Daoy (cell line): ENCODE results near the gene GALNT9. TPM values are rescaled to one million over a fixed set of nuclear protein-coding genes. Genes with fewer than 3 reads are reported as not detected.

ENCODE experiments used
- DNase-seq: peaks from one replicate; pipeline ENCODE4 v3.0.0-alpha.2; 2015; ENCODE audit warnings: low read depth
- total RNA-seq: library from RNA; depleted of rRNA; stranded (reverse); fragments of >200 nt; shearing (Covaris generic); gene quantifications from 2 replicates; pipeline ENCODE4 v1.2.3, GENCODE V29; 2014

GALNT9 gene
- total RNA-seq, 1 experiment from 2014 or later, result 0.29 TPM

- no peak for DNase-seq
These were observed 2.7 kb downstream of the GALNT9 start for GRCh38 chr12:132326646-132327045.

- no peak for DNase-seq
These were observed 3.7 kb downstream of the GALNT9 start for GRCh38 chr12:132325733-132326130.

GRCh38 chr12:132324841-132325732 is 4.3 kb downstream of the GALNT9 start:
- DNase-seq, result no peak

- DNase-seq, result no peak
These were observed 5.2 kb downstream of the GALNT9 start for GRCh38 chr12:132324173-132324572.

- DNase-seq, result no peak
These were observed 6.0 kb downstream of the GALNT9 start for GRCh38 chr12:132323171-132324010.

- no peak for DNase-seq
These were observed 6.9 kb downstream of the GALNT9 start for GRCh38 chr12:132322206-132323132.

GRCh38 chr12:132321321-132322118 is 7.9 kb downstream of the GALNT9 start:
- no peak for DNase-seq

GRCh38 chr12:132320767-132321211 is 8.6 kb downstream of the GALNT9 start:
- DNase-seq, result no peak

- no peak for DNase-seq
These were observed 9.3 kb downstream of the GALNT9 start for GRCh38 chr12:132319991-132320570.

- DNase-seq, result no peak
These were observed 9.9 kb downstream of the GALNT9 start for GRCh38 chr12:132319359-132319950.

GRCh38 chr12:132318618-132319033 is 10.8 kb downstream of the GALNT9 start:
- DNase-seq, result no peak

- DNase-seq, result no peak
These were observed 11.3 kb downstream of the GALNT9 start for GRCh38 chr12:132318135-132318534.

GRCh38 chr12:132317233-132317938 is 12.0 kb downstream of the GALNT9 start:
- DNase-seq, result no peak

GRCh38 chr12:132316497-132317232 is 12.7 kb downstream of the GALNT9 start:
- DNase-seq, result no peak

GRCh38 chr12:132315951-132316350 is 13.4 kb downstream of the GALNT9 start:
- DNase-seq, result no peak

- DNase-seq, result no peak
These were observed 13.9 kb downstream of the GALNT9 start for GRCh38 chr12:132315507-132315906.

- DNase-seq, result no peak
These were observed 14.7 kb downstream of the GALNT9 start for GRCh38 chr12:132314516-132315233.

- DNase-seq, result no peak
These were observed 15.4 kb downstream of the GALNT9 start for GRCh38 chr12:132314035-132314434.
